Endometrial microvascular endothelial cells (primary cell): Measurements from ENCODE around the gene GVQW3. TPM values are rescaled to one million over a fixed set of nuclear protein-coding genes. Genes with fewer than 3 reads are reported as not detected.

Source experiments
- in situ Hi-C: cut with HindIII; loops from 2 replicates; pipeline ENCODE4 v1.10.0; 2017; ENCODE audit warnings: low sequenced_read_pairs, low pct_unique_long_range_greater_than_20kb; ENCODE audit errors: inconsistent ontology term
- total RNA-seq: library from RNA; depleted of rRNA; stranded (reverse); fragments of >200 nt; gene quantifications from one replicate; pipeline ENCODE4 v1.2.3, GENCODE V29; 2015; ENCODE audit errors: inconsistent ontology term

GVQW3 gene
- 2.4 TPM for total RNA-seq

DNA sequence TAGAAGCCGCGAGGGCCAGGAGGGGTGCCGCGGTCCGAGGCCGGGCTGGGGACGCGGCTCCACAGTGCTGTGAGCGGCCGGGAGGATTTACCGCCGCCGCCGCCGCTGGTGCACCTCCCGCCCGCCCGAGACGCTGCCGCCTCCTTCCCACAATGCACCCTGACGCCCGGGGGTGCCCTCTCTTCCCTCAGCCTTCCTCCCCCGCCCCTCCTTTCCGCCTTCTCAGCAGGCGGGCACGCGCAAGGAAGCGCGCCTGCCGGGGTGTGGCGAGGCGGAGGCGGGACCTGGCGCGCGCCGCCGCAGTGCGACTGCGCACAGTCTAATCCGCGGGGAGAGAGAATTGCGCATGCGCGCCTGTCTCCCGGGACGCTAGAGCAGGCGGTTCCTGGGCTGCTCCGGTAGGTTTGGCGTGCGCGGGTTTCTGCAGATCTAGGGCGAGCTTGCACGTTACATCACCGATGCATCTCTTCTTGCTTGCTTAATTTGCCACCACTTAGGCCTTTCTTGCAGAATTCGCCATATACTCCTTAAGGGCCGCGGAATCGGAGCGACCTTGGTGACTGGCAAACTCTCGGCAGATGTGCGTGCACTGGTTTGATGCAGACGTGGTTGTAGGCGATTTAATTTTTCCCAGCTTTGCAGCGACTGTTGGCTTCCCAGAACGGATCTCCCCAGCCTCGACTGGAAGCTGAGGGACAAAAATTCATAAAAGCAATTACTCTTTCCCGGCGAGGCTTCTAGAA lies at the start of gene GVQW3, which contains the start of gene THAP12:
Gene GVQW3 (plus strand): TSS at position 347 of the 743 bp plus-strand sequence. CDS start 506 bp downstream, outside the sequence.
Gene THAP12 (minus strand): TSS at position 156 of the 743 bp plus-strand sequence. CDS start 296 bp downstream, outside the sequence.
- in situ Hi-C loops, result loop anchor here (10.0 kb wide), 1 partner anchor 64 kb away; the partner anchor contains the start of gene EMSY

DNA sequence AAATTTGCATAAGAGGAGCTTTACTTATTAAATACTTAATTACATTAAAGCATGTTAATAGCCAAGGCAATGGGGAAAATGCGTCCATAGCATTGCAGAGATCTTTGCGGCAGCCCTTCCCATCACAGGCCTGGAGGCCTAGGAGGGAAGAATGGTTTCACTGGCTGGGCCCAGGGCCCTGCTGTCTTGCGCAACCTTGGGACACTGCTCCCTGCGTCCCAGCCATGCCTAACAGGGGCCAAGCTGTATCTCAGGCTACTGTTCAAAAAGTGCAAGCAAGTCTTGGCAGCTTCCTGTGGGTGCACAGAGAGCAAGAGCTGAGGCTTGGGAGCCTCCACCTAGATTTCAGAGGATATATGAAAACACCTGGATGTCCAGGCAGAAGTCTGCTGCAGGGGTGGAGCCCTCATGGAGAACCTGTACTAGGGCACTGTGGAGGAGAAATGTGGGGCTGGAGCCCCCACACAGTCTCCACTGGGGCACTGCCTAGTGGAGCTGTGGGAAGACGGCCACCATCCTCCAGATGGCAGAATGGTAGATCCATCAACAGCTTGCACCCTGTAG lies 46.2 kb upstream of the GVQW3 start:
- in situ Hi-C loops, result no loop called here

DNA sequence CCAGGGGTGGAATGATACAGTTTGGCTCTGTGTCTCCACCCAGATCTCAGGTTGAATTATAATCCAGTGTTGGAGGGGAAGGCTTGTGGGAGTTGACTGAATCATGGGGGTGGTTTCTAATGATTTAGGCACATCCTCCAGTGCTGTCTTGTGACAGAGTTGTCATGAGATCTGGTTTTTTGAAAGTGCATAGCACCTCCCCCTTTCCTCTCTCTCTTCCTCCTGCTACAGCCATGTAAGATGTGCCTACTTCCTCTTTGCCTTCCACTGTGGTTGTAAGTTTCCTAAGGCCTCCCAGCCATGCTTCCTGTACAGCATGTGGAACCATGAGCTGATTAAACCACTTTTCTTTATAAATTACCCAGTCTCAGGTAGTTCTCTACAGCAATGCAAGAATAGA lies 45.3 kb upstream of the GVQW3 start:
- in situ Hi-C loops, result no loop called here

DNA sequence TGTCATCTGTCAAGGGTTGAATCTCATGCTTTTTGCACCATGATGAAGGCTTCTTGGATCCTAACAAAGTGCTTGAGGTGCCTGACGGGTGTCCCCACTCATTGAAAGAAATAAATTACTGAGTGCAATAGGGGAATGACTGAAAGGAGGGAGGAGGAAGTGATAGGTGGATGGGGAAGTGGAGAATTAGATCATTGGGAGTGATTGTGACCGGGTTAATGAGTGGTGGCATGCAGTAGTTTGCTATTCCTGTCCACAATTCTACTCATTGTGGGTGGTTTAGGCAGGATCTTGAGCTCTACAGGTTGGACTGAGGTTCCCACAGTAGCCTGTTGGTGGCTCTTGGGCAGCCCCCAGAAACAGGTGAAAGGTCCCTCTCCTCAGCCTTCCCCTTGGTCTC lies 44.5 kb upstream of the GVQW3 start:
- in situ Hi-C loops, result no loop called here

DNA sequence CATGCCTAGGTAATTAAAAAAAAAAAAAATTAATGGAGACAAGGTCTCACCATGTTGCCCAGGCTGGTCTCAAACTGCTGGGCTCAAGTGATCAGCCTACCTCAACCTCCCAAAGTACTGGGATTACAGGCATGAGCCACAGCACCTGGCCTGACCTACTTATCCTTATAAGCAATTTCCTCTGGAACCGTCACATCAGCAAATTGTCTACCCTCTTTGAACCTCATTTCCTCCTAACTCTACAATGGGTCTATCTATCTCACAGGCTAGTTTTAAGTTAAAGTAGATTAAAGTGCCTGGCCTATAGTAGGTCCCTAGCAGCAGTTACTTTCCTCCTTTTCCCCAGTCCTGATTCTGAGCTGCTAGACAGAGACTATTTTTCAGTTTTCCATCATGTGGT lies 43.7 kb upstream of the GVQW3 start:
- in situ Hi-C loops, result no loop called here

DNA sequence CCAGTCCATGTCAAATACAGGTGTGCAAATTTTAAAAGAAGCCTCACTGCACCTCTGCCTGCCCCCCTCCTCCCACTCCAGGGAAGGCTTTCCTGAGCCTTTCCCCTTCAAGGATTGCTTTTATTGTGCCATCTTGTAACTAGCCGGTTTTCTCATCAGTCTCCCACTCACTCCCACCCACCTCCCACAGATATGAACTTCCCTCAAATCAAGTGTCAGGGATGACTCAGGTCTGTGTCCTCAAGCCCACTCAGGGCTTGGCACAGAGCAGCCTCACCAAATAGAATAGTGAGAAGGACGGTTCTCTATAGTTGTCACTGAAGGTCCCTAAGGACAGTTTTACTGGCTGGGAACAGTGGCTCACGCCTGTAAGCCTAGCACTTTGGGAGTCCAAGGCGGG lies 43.2 kb upstream of the GVQW3 start:
- in situ Hi-C loops, result no loop called here

DNA sequence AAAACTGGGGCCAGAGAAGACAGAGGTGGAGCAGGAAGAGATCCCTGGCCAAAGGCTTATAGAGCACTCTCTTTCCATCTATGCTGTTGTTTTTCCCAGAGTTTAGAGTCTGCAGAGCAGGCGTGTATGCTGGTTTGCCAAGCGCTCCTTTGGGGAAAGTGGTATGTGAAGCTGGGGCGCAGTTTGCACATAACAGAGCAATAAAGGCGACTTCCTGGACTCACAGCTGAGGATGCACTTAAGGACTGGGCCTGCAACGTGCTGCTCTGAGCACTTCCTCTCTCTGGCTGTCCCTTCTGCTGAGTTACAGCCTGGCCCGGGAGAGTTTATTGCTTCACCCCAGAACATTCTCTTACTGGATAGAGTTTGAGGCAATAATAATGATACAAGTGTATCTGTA lies 41.9 kb upstream of the GVQW3 start:
- in situ Hi-C loops, result no loop called here

DNA sequence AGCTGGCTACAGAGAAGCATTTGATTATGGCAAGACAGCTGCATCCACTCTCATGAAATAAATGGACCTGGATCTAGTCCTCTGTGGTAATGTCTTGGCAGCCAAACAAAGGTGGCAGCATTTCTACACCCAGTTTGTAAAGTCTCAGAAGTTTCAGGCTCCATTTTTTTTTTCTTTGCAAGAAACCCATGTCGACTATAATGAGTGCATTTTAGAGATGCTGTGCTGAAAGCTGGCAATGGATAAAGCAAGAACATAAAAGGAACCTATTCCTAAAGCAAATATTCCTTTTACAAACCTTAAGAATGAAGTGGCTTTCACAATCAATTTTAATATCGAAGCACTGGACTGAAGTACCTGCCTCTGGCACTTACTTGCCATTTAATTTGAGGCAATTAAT lies 33.7 kb upstream of the GVQW3 start:
- in situ Hi-C loops, result no loop called here

DNA sequence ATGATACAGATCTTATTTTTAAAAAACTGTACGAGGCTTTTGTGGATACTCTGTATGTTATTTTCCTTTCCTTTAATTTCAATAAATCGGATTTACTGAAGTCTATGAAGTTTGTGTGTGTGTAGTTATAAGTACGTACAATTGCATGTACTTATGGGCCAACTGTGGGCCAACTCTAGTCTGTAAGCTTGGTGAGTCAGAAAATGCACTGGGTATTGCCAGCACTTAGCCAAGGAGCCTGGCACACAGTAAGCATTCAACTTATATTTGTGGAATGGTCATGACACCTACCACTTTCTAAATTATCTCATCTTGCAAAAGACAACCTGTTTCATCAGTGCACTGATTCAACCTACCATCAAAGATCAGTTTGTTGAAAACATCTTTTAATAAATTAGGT lies 32.8 kb upstream of the GVQW3 start:
- in situ Hi-C loops, result no loop called here

DNA sequence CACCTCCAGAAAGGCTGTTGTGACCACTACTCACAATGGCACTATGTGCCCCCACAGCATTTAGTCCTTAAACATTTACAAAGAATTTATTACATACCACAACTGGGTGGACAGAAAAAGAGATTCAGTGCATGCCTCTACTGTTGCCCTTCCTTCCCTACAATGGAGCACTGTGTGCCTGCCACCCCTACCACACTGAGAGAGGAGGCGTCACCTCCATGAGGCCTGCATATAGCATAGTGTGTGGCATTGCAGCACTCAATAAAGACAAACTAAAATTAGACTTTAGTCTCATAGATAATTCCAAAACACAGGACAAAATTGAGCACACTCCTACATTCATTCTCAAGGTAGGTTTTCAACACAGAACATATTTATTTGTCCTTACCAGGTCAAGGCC lies 26.0 kb upstream of the GVQW3 start:
- in situ Hi-C loops, result no loop called here

DNA sequence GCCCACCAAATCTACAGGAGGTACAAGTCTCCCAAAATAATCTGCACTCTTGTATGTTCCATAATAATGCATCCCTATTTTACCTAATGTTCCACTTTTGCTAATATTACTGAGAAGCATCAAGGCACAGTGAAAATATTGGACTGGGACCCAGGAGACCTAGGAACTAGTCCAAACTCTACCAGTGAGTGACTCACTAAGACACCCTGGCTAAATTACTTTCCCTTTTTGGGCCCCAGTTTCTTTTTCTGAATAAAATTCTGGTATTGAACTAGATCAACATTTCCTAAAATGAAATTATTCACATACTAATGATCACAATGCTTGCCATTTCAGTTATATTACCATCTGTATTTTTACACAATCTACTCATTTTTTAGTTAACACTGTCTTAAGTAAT lies 19.7 kb upstream of the GVQW3 start:
- in situ Hi-C loops, result no loop called here

DNA sequence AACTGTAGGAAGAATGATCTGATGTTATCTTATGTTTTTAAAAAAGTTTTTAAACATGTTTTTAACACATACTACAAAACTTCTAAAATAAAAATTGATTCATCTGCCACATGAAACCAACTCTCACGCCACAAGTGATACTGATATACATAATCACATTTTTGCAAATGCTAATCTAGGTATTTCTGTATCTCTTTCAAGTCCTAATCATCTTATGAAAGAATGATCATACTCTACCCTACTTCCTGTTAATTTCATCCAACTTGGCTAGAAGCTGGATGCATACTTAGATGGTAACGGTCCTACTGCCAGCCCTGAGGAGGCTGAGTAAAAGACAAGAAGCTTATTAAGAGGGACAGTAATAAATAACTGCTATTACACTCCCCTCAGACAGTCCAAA lies 19.3 kb upstream of the GVQW3 start:
- in situ Hi-C loops, result no loop called here

DNA sequence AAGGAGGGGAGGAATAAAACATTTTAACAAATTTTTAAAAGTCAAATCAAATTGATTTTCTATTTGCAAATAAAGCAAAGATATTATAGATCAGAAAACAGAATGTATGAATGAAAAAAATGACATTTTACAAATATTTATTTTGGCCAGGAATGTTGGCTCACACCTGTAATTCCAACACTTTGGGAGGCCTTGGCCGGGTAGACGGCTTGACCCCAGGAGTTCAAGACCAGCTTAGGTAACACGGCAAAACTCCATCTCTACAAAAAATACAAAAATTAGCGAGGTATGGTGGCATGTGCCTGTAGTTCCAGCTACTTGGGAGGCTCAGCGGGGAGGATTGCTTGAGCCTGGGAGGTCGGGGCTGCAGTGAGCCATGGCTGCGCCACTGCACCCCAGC lies 18.4 kb upstream of the GVQW3 start:
- in situ Hi-C loops, result no loop called here

DNA sequence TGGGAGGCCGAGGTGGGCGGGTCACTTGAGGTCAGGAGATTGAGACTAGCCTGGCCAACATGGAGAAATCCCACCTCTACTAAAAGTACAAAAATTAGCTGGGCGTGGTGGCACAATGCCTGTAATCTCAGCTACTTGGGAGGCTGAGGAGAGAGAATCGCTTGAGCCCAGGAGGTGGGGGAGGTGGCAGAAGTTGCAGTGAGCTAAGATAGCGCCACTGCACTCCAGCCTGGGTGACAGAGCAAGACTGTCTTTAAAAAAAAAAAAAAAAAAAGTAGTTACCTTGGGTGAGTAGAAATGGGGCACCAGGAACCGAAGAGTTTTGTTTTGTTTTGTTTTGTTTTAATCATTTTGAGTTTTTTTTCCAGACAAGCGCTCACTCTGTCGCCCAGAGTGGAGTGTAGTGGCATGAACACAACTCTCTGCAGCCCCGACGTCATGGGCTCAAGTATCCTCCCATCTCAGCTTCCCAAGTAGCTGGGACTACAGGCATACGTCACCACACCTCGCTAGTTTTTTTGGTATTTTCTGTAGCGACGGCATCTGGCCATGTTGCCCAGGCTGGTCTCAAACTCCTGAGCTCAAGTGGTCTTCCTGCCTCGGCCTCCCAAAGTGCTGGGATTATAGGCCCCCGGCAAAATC lies 16.0 kb upstream of the GVQW3 start:
- in situ Hi-C loops, result no loop called here

DNA sequence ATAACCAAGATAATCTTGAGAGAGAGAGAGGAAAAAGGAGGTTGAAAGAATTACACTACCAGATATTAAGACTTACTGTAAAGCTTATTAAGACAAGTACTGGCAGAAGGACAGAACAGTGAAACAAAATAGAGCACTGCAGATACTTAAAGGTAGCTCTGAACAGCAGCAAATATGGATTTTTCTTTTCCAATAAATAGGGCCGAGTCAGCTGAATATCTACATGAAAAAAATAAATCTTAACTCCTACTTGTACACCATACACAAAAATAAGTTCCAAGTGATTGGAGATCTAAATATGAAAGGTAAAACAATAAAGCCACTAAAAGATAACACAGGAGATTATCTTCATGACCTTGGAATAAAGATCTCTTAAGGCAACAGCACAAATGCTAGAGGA lies 12.6 kb upstream of the GVQW3 start:
- in situ Hi-C loops, result no loop called here

DNA sequence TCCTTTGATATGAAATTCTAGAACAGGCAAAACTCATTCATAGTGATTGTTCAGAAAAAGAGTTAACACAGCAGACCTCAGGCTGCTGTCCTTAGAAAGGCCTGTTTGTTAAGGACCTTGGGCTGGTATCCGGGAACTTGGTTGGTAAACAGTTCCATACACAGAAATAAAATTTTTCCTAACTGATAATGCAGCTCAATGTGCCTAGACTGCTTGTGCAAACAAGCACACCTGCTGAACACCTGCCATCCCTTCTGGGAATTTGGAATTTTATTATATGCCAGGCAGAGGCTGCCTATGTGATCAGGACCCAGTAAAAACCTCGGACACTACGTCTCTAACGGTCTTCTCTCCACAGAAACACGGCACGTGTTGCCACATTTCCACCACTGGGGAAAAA lies 11.7 kb upstream of the GVQW3 start:
- in situ Hi-C loops, result no loop called here

DNA sequence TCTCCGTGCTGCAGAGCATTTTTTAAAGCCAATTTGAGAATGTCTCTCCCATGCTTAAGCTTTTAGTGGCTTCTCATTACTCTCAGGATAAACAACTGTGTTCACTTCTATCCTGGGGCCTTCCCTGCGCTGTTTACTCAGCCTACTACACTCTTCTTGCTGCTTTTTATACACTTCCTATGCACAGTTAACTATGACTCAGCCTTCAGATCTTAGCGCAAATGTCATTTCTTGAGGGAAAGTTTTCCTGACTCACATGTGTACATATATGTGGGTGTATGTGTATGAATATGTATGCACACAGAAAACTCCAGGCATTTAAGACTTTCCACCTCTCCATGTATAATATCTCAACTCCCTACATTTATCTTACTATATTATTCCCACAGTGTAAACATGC lies 10.0 kb upstream of the GVQW3 start:
- in situ Hi-C loops, result no loop called here

DNA sequence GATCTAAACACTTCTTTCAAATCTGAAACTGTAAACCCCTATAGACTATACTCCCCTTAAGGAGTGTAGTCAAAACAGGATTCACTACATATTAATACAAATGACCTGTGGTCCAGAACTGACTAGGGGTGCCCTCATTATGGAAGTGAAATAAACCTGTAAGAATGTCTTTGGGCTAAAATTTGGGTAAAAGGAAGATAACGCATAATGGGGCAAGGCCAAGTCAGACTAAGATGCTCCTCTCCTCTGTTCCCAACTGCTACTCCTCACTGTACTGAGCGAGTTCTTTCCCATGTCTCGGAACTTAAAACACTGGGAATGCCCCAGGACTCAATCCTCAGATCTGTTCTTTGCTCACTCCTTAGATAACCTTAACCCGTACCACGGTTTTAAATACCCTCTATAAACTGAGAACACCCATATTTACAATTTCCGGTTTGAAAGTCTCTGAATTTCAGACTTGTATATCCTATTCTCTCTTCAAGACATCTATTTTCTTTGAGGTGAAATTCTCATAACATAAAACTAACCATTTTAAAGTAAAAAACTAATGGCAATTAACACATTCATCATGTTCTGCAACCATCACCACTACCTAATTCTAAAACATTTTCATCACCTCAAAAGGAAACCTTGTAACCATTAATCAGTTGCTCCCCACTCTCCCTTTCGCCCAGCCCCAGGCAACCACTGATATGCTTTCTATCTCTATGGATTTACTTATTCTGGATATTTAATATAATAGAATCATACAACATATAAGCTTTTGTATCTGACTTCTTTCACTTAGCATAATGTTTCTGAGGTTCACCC lies 4.2 kb upstream of the GVQW3 start:
- in situ Hi-C loops, result no loop called here

DNA sequence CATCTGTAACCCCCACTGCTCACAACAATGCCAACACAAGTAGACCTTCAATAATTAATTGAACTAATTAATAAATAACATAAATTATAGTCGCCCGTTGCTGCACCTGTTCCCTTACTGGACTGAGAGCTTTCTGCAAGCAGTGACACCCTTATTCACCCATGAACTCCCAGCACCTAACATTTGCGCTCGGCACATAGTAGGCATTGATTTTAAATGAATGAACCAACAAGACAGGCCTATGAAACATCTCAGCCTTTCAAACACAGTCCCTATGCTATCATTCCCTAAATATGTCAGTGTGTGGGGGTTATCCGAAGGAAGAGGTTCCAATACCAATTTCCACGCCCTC lies 1.3 kb upstream of the GVQW3 start:
- in situ Hi-C loops, result loop anchor here (10.0 kb wide), 1 partner anchor 65 kb away; the partner anchor contains the start of gene EMSY
